ENCODE measurements around the gene SP3. TPM values are rescaled to one million over a fixed set of nuclear protein-coding genes. Genes with fewer than 3 reads are reported as not detected.

The SP3 gene
- total RNA-seq, 1 donor from 2014 or later = 77.4 TPM

GRCh38 chr2:173964565-173965371 is 405 bp downstream of the SP3 start:
- Histone ChIP-seq H3K36me3 (no peaks in the 10 kb centered on the region), H3K9me3 (no peaks in the 10 kb centered on the region), H3K4me1 (peaks cover 28% of the 10 kb centered on the region), H3K27me3 (no peaks in the 10 kb centered on the region), H3K4me3 (peak overlapping the region; percentile 96), H3K27ac (peak overlapping the region; percentile 100)
- intact Hi-C loops (cut with DNase I) = no loop called here
- ATAC-seq (peak; percentile 79), DNase-seq (peak; percentile 95)
- no peak for TF ChIP-seq CTCF (IDR thresholded peaks at IDR 0.05)

- no peak for TF ChIP-seq CTCF (IDR thresholded peaks at IDR 0.05)
- DNase-seq (peak; percentile 97), ATAC-seq (peak; percentile 80)
- peaks cover 34% of the 10 kb centered on the region for H3K4me1 ChIP-seq
- peak overlapping the region; percentile 100 for H3K27ac ChIP-seq
- no peaks in the 10 kb centered on the region for H3K27me3 ChIP-seq
- peak overlapping the region; percentile 96 for H3K4me3 ChIP-seq
- intact Hi-C loops (cut with DNase I) = no loop called here
- H3K9me3 ChIP-seq = no peaks in the 10 kb centered on the region
- no peaks in the 10 kb centered on the region for H3K36me3 ChIP-seq
Measured at GRCh38 chr2:173963817-173964564, 1.2 kb downstream of the SP3 start.

GRCh38 chr2:173963323-173963816 is 1.8 kb downstream of the SP3 start:
- H3K4me1 ChIP-seq = peaks cover 41% of the 10 kb centered on the region
- peak overlapping the region; percentile 100 for H3K27ac ChIP-seq
- no peak for ATAC-seq
- H3K27me3 ChIP-seq = no peaks in the 10 kb centered on the region
- DNase-seq = no peak
- H3K9me3 ChIP-seq = no peaks in the 10 kb centered on the region
- H3K36me3 ChIP-seq = no peaks in the 10 kb centered on the region
- intact Hi-C loops (cut with DNase I) = no loop called here
- TF ChIP-seq CTCF (IDR thresholded peaks at IDR 0.05) = peak; percentile 39
- H3K4me3 ChIP-seq = peak overlapping the region; percentile 96

GRCh38 chr2:173962583-173963110 is 2.5 kb downstream of the SP3 start:
- intact Hi-C loops (cut with DNase I) = no loop called here
- Histone ChIP-seq H3K4me1 (peaks cover 48% of the 10 kb centered on the region), H3K27ac (peak overlapping the region; percentile 100), H3K4me3 (peak overlapping the region; percentile 96), H3K9me3 (no peaks in the 10 kb centered on the region), H3K36me3 (no peaks in the 10 kb centered on the region), H3K27me3 (no peaks in the 10 kb centered on the region)
- DNase-seq (no peak), ATAC-seq (no peak)
- TF ChIP-seq CTCF (IDR thresholded peaks at IDR 0.05) = no peak

- no peak for DNase-seq
- Histone ChIP-seq H3K4me1 (peaks cover 54% of the 10 kb centered on the region), H3K9me3 (no peaks in the 10 kb centered on the region), H3K27ac (peak overlapping the region; percentile 100), H3K4me3 (peak overlapping the region; percentile 96), H3K36me3 (no peaks in the 10 kb centered on the region), H3K27me3 (no peaks in the 10 kb centered on the region)
- intact Hi-C loops (cut with DNase I) = no loop called here
- TF ChIP-seq CTCF (IDR thresholded peaks at IDR 0.05) = no peak
- ATAC-seq = no peak
Measured at GRCh38 chr2:173962031-173962430, 3.1 kb downstream of the SP3 start.
